ENCODE results near the gene RPP21.

- TF ChIP-seq POLR2AphosphoS5 (IDR thresholded peaks at IDR 0.05) (no peak), EP300 (IDR thresholded peaks at IDR 0.05) (no peak), CTCF (IDR thresholded peaks at IDR 0.05) (no peak), POLR2A (IDR thresholded peaks at IDR 0.05; ENCODE audit: low read depth) (no peak)
Measured at GRCh38 chr6:30312676-30313321, 32.2 kb upstream of the RPP21 start.

Measured in esophagus muscularis mucosa (tissue), 4 donors.